Nephron (organoid): ENCODE results near the gene PCDHA5.

Source experiments
- H3K27ac Mint-ChIP-seq, 3 experiments: 2 replicates each; pipeline ENCODE4 v1.8.0; 2020; ENCODE audit warnings: mixed read lengths in 3 of 3, mild to moderate bottlenecking in 2 of 3, moderate library complexity in 1 of 3
- H3K27me3 Mint-ChIP-seq: 2 replicates; pipeline ENCODE4 v1.8.0; 2021; ENCODE audit warnings: low read depth, mild to moderate bottlenecking, moderate library complexity, mixed read lengths
- H3K36me3 Mint-ChIP-seq: 2 replicates; pipeline ENCODE4 v1.8.0; 2020; ENCODE audit warnings: low read depth, mixed read lengths
- H3K4me1 Mint-ChIP-seq: 2 replicates; pipeline ENCODE4 v1.8.0; 2020; ENCODE audit warnings: mixed read lengths
- H3K4me3 Mint-ChIP-seq, 3 experiments: 2 replicates each; pipeline ENCODE4 v1.8.0; 2020; ENCODE audit warnings: mild to moderate bottlenecking in 3 of 3, mixed read lengths in 3 of 3, moderate library complexity in 2 of 3
- H3K9me3 Mint-ChIP-seq: 2 replicates; pipeline ENCODE4 v1.8.0; 2020; ENCODE audit warnings: mixed read lengths
- CTCF ChIP-seq, 3 experiments: fragments of 200-600 bp; sonication (generic); IDR thresholded peaks; one replicate each; pipeline ENCODE4 v1.5.0; 2021; ENCODE audit warnings: antibody characterized with exemption in 3 of 3; ENCODE audit not compliant: unreplicated experiment in 3 of 3

Gene PCDHA5

GRCh38 chr5:140855772-140856674 lies 34.6 kb downstream of the PCDHA5 start, which contains the start of gene PCDHA10:
TSS of gene PCDHA10 (plus strand) at chr5:140855897. CDS start at chr5:140856049, 152 bp downstream.
- peak within 1 kb of the TSS; percentile 58 to 94 (median 63) for H3K27ac Mint-ChIP-seq
- H3K36me3 Mint-ChIP-seq = peaks cover 85% of the 10 kb centered on the region
- no peaks in the 10 kb centered on the region for H3K27me3 Mint-ChIP-seq
- peaks cover 61% of the 10 kb centered on the region for H3K9me3 Mint-ChIP-seq
- no peaks in the 10 kb centered on the region for H3K4me1 Mint-ChIP-seq
- peak in 2 of 3 experiments; percentile 15 to 35 for TF ChIP-seq CTCF (IDR thresholded peaks at IDR 0.05; ENCODE audit: unreplicated experiment in 3 of 3)
- H3K4me3 Mint-ChIP-seq = peak within 1 kb of the TSS; percentile 80 to 86 (median 82)

DNA sequence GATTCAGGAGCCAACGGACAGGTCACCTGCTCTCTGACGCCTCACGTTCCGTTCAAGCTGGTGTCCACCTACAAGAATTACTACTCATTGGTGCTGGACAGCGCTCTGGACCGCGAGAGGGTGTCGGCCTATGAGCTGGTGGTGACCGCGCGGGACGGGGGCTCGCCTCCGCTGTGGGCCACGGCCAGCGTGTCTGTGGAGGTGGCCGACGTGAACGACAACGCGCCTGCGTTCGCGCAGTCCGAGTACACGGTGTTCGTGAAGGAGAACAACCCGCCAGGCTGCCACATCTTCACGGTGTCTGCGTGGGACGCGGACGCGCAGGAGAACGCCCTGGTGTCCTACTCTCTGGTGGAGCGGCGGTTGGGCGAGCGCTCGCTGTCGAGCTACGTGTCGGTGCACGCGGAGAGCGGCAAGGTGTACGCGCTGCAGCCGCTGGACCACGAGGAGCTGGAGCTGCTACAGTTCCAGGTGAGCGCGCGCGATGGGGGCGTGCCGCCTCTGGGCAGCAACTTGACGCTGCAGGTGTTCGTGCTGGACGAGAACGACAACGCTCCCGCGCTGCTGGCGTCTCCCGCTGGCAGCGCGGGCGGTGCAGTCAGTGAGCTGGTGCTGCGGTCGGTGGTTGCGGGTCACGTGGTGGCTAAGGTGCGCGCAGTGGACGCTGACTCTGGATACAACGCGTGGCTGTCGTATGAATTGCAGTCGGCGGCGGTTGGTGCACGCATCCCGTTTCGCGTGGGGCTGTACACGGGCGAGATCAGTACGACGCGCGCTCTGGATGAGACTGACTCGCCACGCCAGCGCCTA lies 36.0 kb downstream of the PCDHA5 start:
- Mint-ChIP-seq H3K9me3 (peaks cover 70% of the 10 kb centered on the region), H3K4me1 (no peaks in the 10 kb centered on the region), H3K27ac (no peak overlapping the region), H3K36me3 (peaks cover 89% of the 10 kb centered on the region), H3K4me3 (no peak overlapping the region), H3K27me3 (no peaks in the 10 kb centered on the region)
- no peak for TF ChIP-seq CTCF (IDR thresholded peaks at IDR 0.05; ENCODE audit: unreplicated experiment in 3 of 3)

- no peak overlapping the region for H3K27ac Mint-ChIP-seq
These were observed 36.5 kb downstream of the PCDHA5 start for GRCh38 chr5:140857987-140858240.

GRCh38 chr5:140862441-140863295 lies 41.3 kb downstream of the PCDHA5 start:
- no peak for TF ChIP-seq CTCF (IDR thresholded peaks at IDR 0.05; ENCODE audit: unreplicated experiment in 3 of 3)
- Mint-ChIP-seq H3K27me3 (no peaks in the 10 kb centered on the region), H3K36me3 (peaks cover 83% of the 10 kb centered on the region), H3K27ac (no peak overlapping the region), H3K9me3 (peaks cover 57% of the 10 kb centered on the region), H3K4me3 (no peak overlapping the region), H3K4me1 (no peaks in the 10 kb centered on the region)

More at GRCh38 chr5:140857987-140858240, 36.5 kb downstream of the PCDHA5 start:
- TF ChIP-seq CTCF (IDR thresholded peaks at IDR 0.05; ENCODE audit: unreplicated experiment in 3 of 3) = no peak
- no peaks in the 10 kb centered on the region for H3K27me3 Mint-ChIP-seq
- no peaks in the 10 kb centered on the region for H3K4me1 Mint-ChIP-seq
- H3K36me3 Mint-ChIP-seq = peaks cover 89% of the 10 kb centered on the region
- peaks cover 72% of the 10 kb centered on the region for H3K9me3 Mint-ChIP-seq
- H3K4me3 Mint-ChIP-seq = no peak overlapping the region

GRCh38 chr5:140868721-140869554 lies 47.5 kb downstream of the PCDHA5 start, which contains the start of gene PCDHA11:
TSS of gene PCDHA11 (plus strand) at chr5:140868957. CDS start at chr5:140869104, 147 bp downstream.
- Mint-ChIP-seq H3K4me3 (peak within 1 kb of the TSS; percentile 85 to 92 (median 91)), H3K9me3 (peaks cover 32% of the 10 kb centered on the region), H3K36me3 (peaks cover 74% of the 10 kb centered on the region), H3K27me3 (no peaks in the 10 kb centered on the region), H3K4me1 (no peaks in the 10 kb centered on the region), H3K27ac (peak within 1 kb of the TSS in 2 of 3 experiments; percentile 75 to 83)
- TF ChIP-seq CTCF (IDR thresholded peaks at IDR 0.05; ENCODE audit: unreplicated experiment in 3 of 3) = peak; percentile 43 to 48 (median 45)
